Neutrophil (primary cell): ENCODE measurements around the gene BCAN.
A peak's percentile ranks its signal among the peaks of the same experiment; 100 is the strongest.

Experiments
- H3K27ac ChIP-seq: fragments of 200-600 bp; sonication (generic); 2 replicates; pipeline ENCODE4 v1.5.1; 2016; ENCODE audit warnings: mild to moderate bottlenecking, moderate library complexity
- H3K27me3 ChIP-seq: fragments of 200-600 bp; sonication (generic); 2 replicates; pipeline ENCODE4 v1.6.0; 2016; ENCODE audit warnings: mild to moderate bottlenecking
- H3K36me3 ChIP-seq: fragments of 200-600 bp; sonication (generic); 2 replicates; pipeline ENCODE4 v1.5.1; 2017
- H3K4me1 ChIP-seq, 2 experiments: fragments of 200-600 bp in 1 of 2; sonication (generic) in 1 of 2; 1 replicate in 1 of 2; 2 replicates in 1 of 2; pipeline versions ENCODE4 v1.5.1 to v1.6.1; 2013 to 2016; ENCODE audit warnings: low read depth in 1 of 2, low read length in 1 of 2, mild to moderate bottlenecking in 1 of 2, moderate library complexity in 1 of 2; ENCODE audit not compliant: control insufficient read depth in 1 of 2, insufficient read depth in 1 of 2
- H3K4me3 ChIP-seq, 2 experiments: fragments of 200-600 bp in 1 of 2; sonication (generic) in 1 of 2; 1 replicate in 1 of 2; 2 replicates in 1 of 2; pipeline ENCODE4 v1.5.1; 2013 to 2016; ENCODE audit warnings: low read depth in 1 of 2, low read length in 1 of 2, mild to moderate bottlenecking in 1 of 2, moderate library complexity in 1 of 2
- H3K9me3 ChIP-seq: fragments of 200-600 bp; sonication (generic); 2 replicates; pipeline ENCODE4 v1.5.1; 2016
- TF ChIP-seq, protein P1 (sequence below): fragments of 200-600 bp; sonication (generic); IDR thresholded peaks from 2 replicates; pipeline ENCODE4 v1.5.1; 2016; ENCODE audit warnings: antibody characterized with exemption

BCAN gene

DNA sequence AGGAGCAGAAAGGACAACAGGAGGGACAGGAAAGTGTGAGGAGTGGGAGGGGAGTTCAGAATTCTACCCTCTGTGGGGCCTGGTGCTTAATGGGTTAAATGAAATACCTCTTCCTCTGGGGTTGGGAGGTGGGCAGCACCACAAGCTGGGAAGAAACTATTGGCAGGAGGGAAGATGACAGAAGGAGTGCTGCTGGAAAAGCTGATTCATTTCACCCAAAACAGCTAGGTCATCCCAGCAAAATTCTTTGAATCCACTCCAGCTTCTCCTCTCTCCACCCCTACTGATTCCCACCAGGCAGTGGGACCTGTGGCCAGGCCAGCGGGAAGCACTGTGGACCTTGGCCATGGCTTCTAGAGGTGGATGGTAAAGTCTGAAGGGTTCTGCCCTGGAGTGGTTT is 12.8 kb downstream of the BCAN start:
- Histone ChIP-seq H3K36me3 (no peaks in the 10 kb centered on the region), H3K27me3 (peaks cover 100% of the 10 kb centered on the region), H3K27ac (no peak overlapping the region), H3K9me3 (no peaks in the 10 kb centered on the region), H3K4me1 (peaks cover 12% of the 10 kb centered on the region in 2 experiments), H3K4me3 (no peak overlapping the region)
- TF ChIP-seq, protein P1, sequence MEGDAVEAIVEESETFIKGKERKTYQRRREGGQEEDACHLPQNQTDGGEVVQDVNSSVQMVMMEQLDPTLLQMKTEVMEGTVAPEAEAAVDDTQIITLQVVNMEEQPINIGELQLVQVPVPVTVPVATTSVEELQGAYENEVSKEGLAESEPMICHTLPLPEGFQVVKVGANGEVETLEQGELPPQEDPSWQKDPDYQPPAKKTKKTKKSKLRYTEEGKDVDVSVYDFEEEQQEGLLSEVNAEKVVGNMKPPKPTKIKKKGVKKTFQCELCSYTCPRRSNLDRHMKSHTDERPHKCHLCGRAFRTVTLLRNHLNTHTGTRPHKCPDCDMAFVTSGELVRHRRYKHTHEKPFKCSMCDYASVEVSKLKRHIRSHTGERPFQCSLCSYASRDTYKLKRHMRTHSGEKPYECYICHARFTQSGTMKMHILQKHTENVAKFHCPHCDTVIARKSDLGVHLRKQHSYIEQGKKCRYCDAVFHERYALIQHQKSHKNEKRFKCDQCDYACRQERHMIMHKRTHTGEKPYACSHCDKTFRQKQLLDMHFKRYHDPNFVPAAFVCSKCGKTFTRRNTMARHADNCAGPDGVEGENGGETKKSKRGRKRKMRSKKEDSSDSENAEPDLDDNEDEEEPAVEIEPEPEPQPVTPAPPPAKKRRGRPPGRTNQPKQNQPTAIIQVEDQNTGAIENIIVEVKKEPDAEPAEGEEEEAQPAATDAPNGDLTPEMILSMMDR = no peak

DNA sequence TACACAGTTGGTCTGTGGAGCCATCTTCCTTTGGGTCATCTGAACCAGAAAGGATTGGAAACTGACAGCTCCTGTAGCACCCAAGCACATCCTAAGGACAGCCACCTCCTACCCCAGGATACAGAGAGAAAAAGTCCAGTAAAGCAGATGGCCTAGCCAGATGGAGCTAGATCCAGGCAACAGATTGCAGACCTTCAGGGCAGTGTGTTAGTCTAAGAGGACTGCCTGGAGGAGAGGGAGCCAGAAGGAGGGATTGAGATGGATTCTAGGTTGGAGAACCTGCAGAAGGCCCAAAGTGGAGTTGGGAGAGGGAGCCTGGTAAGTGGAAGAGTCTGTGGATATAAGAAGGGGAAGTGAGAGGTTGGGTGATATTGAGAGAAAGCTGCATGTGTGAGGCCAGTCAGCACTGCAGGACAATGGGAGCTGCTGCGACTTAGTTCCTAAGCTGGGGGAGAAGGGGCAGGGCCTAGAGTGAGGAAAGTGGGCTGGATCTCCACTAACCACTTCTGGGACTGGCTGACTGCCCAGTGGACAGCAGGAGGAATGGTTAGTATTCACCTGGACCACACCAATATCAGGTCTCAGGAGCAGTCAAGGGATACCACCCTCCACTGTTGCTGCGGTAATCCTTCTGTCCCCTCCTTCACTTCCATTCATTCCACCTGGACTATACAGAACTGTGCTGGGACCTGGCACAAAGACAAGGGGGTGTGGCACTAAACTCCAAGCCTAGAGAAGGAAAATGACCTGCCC is 13.4 kb downstream of the BCAN start:
- Histone ChIP-seq H3K27me3 (peaks cover 100% of the 10 kb centered on the region), H3K4me1 (peaks cover 12 to 19% of the 10 kb centered on the region in 2 experiments), H3K36me3 (no peaks in the 10 kb centered on the region), H3K4me3 (no peak overlapping the region), H3K9me3 (no peaks in the 10 kb centered on the region), H3K27ac (no peak overlapping the region)
- TF ChIP-seq, protein P1 = no peak

DNA sequence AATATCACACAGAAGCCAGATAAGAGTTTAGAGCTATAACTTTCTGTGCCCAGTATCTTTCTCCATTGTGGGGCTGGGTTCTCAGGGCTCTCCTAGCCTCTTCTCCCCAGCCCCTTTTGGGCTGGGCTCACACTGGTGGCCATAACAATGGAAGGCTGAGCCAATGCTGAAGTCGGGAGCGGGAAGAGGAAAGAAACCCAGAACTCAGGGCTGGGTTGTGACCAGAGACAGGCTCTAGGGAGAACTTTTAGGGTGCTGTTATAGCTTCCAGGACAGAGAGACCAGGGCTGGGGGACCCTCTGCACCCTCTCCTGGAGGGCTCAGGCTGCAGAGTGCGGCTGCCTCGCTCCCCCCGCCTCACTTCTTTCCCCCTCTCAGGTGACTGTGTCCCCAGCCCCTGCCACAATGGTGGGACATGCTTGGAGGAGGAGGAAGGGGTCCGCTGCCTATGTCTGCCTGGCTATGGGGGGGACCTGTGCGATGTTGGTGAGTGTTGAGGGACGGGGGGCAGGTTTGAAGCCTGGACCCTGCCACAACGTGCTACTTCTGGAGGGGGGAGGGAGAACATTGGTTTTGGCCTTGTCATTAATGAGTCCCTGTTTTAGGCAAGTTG is 14.1 kb downstream of the BCAN start:
- TF ChIP-seq, protein P1 = no peak
- Histone ChIP-seq H3K27ac (no peak overlapping the region), H3K36me3 (no peaks in the 10 kb centered on the region), H3K4me3 (no peak overlapping the region), H3K27me3 (peaks cover 100% of the 10 kb centered on the region), H3K9me3 (no peaks in the 10 kb centered on the region), H3K4me1 (peaks cover 12 to 20% of the 10 kb centered on the region in 2 experiments)

DNA sequence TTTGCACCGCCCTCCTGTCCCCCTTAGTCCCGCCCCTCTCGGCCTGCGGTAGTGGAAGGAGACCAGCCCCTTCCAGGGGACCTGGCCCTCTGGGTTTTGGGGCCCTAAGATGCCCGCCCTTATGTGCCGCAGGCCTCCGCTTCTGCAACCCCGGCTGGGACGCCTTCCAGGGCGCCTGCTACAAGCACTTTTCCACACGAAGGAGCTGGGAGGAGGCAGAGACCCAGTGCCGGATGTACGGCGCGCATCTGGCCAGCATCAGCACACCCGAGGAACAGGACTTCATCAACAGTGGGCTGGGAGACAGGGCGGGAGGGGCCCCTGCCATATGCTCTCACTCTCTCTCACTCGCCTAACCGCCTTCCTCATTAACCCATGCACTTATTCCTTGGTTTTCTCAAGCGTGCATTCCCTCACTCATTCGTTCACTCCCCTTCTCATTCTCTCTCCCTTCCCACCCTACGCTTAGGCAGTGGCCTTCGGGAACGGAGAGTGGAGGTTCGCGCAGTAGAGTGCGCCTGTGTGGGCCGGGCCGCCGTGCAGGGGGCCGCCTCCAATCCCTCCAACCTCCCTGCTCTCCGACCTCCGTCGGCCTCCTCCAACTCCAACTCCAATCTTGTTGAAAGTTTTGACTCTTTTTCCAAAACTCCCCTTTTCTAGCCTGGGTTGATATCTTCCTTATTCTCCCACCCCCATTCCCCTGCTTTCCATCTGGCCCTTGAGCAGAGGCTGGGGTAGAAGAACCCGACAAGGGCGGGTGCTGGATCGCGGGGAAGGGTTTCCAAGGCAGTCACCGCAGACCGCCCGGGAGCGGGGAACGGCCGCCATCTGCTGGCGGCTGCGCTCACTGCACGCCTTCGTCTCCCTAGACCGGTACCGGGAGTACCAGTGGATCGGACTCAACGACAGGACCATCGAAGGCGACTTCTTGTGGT is 15.2 kb downstream of the BCAN start:
- no peak overlapping the region for H3K4me3 ChIP-seq
- H3K27me3 ChIP-seq = peaks cover 100% of the 10 kb centered on the region
- no peaks in the 10 kb centered on the region for H3K36me3 ChIP-seq
- H3K9me3 ChIP-seq = no peaks in the 10 kb centered on the region
- peaks cover 21 to 31% of the 10 kb centered on the region in 2 experiments for H3K4me1 ChIP-seq
- H3K27ac ChIP-seq = no peak overlapping the region
- TF ChIP-seq, protein P1 = peak; percentile 84

DNA sequence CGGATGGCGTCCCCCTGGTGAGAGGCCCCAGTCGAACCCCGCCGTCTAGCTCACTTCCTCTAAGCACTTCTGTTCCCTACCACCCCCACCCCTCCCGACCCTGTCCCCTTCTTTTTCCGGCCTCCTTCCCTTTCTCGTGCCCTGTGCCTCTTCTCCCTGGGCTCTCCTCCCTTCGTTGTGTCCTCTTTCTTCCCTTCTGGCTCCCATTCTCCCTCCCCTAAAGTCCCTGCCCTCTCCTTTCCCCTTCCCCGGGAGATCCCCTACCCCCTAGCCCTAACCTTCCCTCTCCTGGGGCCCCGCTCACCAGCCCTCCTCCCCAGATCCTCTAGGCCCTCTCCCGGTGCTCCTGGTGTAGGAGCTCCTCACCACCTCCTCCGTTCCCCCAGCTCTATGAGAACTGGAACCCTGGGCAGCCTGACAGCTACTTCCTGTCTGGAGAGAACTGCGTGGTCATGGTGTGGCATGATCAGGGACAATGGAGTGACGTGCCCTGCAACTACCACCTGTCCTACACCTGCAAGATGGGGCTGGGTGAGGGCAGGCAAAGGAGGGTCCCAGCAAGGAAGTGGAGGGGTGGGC is 15.9 kb downstream of the BCAN start:
- TF ChIP-seq, protein P1 = no peak
- Histone ChIP-seq H3K4me1 (peaks cover 24 to 31% of the 10 kb centered on the region in 2 experiments), H3K36me3 (no peaks in the 10 kb centered on the region), H3K27ac (no peak overlapping the region), H3K9me3 (no peaks in the 10 kb centered on the region), H3K27me3 (peaks cover 100% of the 10 kb centered on the region), H3K4me3 (no peak overlapping the region)
